K562 (cell line): ENCODE results near the gene CNTRL. TPM values are rescaled to one million over a fixed set of nuclear protein-coding genes. Genes with fewer than 3 reads are reported as not detected.

Source experiments
- ATAC-seq: fragments of 200-7000 bp; cut with Tn5 transposase; 3 replicates; pipeline ENCODE4 v1.9.1; 2020; ENCODE audit warnings: moderate library complexity
- BruUV-seq: library from RNA; stranded (reverse); fragments of 400-500 nt; replicated peaks from 2 replicates; lab custom pipeline; 2021; lab: Mats Ljungman, UMichigan
- CTCF ChIA-PET: fragments of 300-600 bp; formaldehyde crosslinking; extraction: SDS; loops from one replicate; lab custom pipeline; 2021; ENCODE audit warnings: low intra/inter-chr PET ratio; lab: Yijun Ruan, JAX
- POLR2A ChIA-PET: fragments of 300-600, 350-650 bp; sonication (Branson Sonifier 250); formaldehyde crosslinking; extraction: SDS; loops from one replicate; lab custom pipeline; 2021; ENCODE audit warnings: antibody characterized with exemption, inconsistent platforms; lab: Yijun Ruan, JAX
- DNase-seq, 4 experiments: peaks; one replicate each; pipeline versions ENCODE4 v3.0.0 to v3.0.0-alpha.2; 2011 to 2018; ENCODE audit warnings: low spot score in 3 of 4, mixed read lengths in 3 of 4; ENCODE audit errors: extremely low read depth in 1 of 4
- FAIRE-seq: peaks from 2 replicates; lab custom pipeline; 2011; peaks lifted over from hg19 to GRCh38; lab: Jason Lieb, UNC
- H2AFZ ChIP-seq: 2 replicates; pipeline ENCODE4 v1.6.0; 2011; ENCODE audit warnings: low read depth, low read length, control low read depth, inconsistent platforms
- H3K27ac ChIP-seq: fragments of 200-600 bp; 3 replicates; pipeline ENCODE4 v1.8.0; 2011; ENCODE audit warnings: low read depth, mild to moderate bottlenecking, control low read depth, inconsistent platforms, low read length, moderate library complexity, mixed read lengths; ENCODE audit errors: extremely low read depth
- H3K27me3 ChIP-seq, 2 experiments: fragments of 300-600 bp in 1 of 2; 2 replicates in 1 of 2; 3 replicates in 1 of 2; pipeline versions ENCODE4 v1.6.0 to v1.8.0; 2011; ENCODE audit warnings: inconsistent platforms in 2 of 2, low read length in 2 of 2, mild to moderate bottlenecking in 1 of 2, mixed read lengths in 1 of 2, moderate library complexity in 1 of 2; ENCODE audit not compliant: control insufficient read depth in 2 of 2, insufficient read depth in 2 of 2
- H3K36me3 ChIP-seq: fragments of 300-600 bp; 3 replicates; pipeline ENCODE4 v1.8.0; 2011; ENCODE audit warnings: mild to moderate bottlenecking, low read length, inconsistent platforms; ENCODE audit not compliant: control insufficient read depth, insufficient read depth
- H3K4me1 ChIP-seq, 2 experiments: fragments of 200-600 bp in 1 of 2; replicated peaks in 1 of 2; 2 replicates in 1 of 2; 3 replicates in 1 of 2; pipeline versions ENCODE4 v1.5.1 to v1.8.0; 2011; ENCODE audit warnings: inconsistent platforms in 2 of 2, low read length in 2 of 2, mild to moderate bottlenecking in 1 of 2, mixed read lengths in 1 of 2, moderate library complexity in 1 of 2; ENCODE audit not compliant: control insufficient read depth in 2 of 2, insufficient read depth in 2 of 2
- H3K4me2 ChIP-seq: 2 replicates; pipeline ENCODE4 v1.6.1; 2011; ENCODE audit warnings: low read length, control low read depth, inconsistent platforms, mixed read lengths; ENCODE audit not compliant: insufficient read depth
- H3K4me3 ChIP-seq: fragments of 200-600 bp; sonication (generic), shearing (Covaris generic); 2 replicates; pipeline ENCODE4 v1.5.1; 2016; ENCODE audit warnings: control low read depth, inconsistent platforms
- H3K79me2 ChIP-seq: fragments of 200-600 bp; 3 replicates; pipeline ENCODE4 v1.8.0; 2011; ENCODE audit warnings: low read length, inconsistent platforms; ENCODE audit not compliant: control insufficient read depth, insufficient read depth
- H3K9ac ChIP-seq, 2 experiments: 2 replicates each; pipeline versions ENCODE4 v1.6.0 to v1.6.1; 2011; ENCODE audit warnings: low read depth in 2 of 2, low read length in 2 of 2, control low read depth in 1 of 2, inconsistent platforms in 1 of 2, mild to moderate bottlenecking in 1 of 2, mixed read lengths in 1 of 2; ENCODE audit not compliant: insufficient read depth in 1 of 2
- H3K9me1 ChIP-seq: one replicate; pipeline ENCODE4 v1.6.0; 2011; ENCODE audit warnings: inconsistent platforms, mild to moderate bottlenecking, low read length, moderate library complexity; ENCODE audit not compliant: control insufficient read depth, insufficient read depth
- H3K9me3 ChIP-seq: replicated peaks from 2 replicates; pipeline ENCODE4 v1.5.1; 2011; ENCODE audit warnings: low read depth, low read length, inconsistent platforms; ENCODE audit not compliant: control insufficient read depth, insufficient read depth
- H4K20me1 ChIP-seq: replicated peaks from 2 replicates; pipeline ENCODE4 v1.6.1; 2011; ENCODE audit warnings: low read length, inconsistent platforms, mixed read lengths; ENCODE audit not compliant: control insufficient read depth, insufficient read depth
- CBX5 ChIP-seq: IDR thresholded peaks from 2 replicates; pipeline ENCODE4 v1.6.1; 2014; ENCODE audit warnings: low read depth, borderline replicate concordance
- HNRNPUL1 ChIP-seq: fragments of 200-400 bp; formaldehyde crosslinking; IDR thresholded peaks from 2 replicates; pipeline ENCODE4 v1.6.1; 2017; ENCODE audit warnings: low read length
- NR0B1 ChIP-seq: fragments of 450-650 bp; IDR thresholded peaks from one replicate; pipeline ENCODE4 v1.6.1; 2018; ENCODE audit warnings: mild to moderate bottlenecking, moderate library complexity; ENCODE audit not compliant: partially characterized antibody
- SRSF9 ChIP-seq: fragments of 200-400 bp; formaldehyde crosslinking; IDR thresholded peaks from 2 replicates; pipeline ENCODE4 v1.6.1; 2017; ENCODE audit warnings: low read depth, low read length, borderline replicate concordance
- TSC22D4 ChIP-seq: fragments of 450-650 bp; IDR thresholded peaks from 2 replicates; pipeline ENCODE4 v1.6.1; 2016; ENCODE audit warnings: missing genetic modification characterization, missing biosample characterization, control low read depth
- WGBS: fragments of 100-300 bp; shearing (Covaris generic); methylation state at CpG from one replicate; pipeline ENCODE4 v1.1.6; 2016; ENCODE audit warnings: low coverage, mixed read lengths; ENCODE audit not compliant: insufficient coverage; ENCODE audit errors: missing lambda C conversion rate; 5-methylcytosine and 5-hydroxymethylcytosine counted together
- in situ Hi-C: fragments of 300-500 bp; cut with MboI; formaldehyde crosslinking; loops from 4 replicates; pipeline ENCODE4 v1.15.0; 2018; ENCODE audit warnings: inconsistent platforms, mixed read lengths
- intact Hi-C: fragments of 100-400 bp; cut with micrococcal nuclease; formaldehyde crosslinking; loops from 2 replicates; pipeline ENCODE4 v1.14.2; 2022
- polyA plus RNA-seq, 8 experiments: library from polyadenylated mRNA; depleted of rRNA in 4 of 8; stranded (reverse) in 5 of 8; unstranded in 3 of 8; fragments of >200 nt; fragmentation: Nextera tagmentation in 2 of 8; fragmentation: Illumina TruSeq in 1 of 8; extraction: Ambion mirVana in 2 of 8; extraction: Trizol in 1 of 8; gene quantifications; 2 replicates each; pipeline versions ENCODE4 v1.2.1 to v1.2.3, GENCODE V29; 2011 to 2014; ENCODE audit warnings: inconsistent platforms in 1 of 8, missing spikeins in 1 of 8
- total RNA-seq, 7 experiments: library from RNA; depleted of rRNA in 6 of 7; stranded (reverse); fragments of >200 nt in 6 of 7; fragmentation: Illumina TruSeq in 2 of 7; extraction: Trizol in 2 of 7; gene quantifications; 2 replicates each; pipeline versions ENCODE4 v1.2.1 to v1.2.3, GENCODE V29; 2011 to 2021; ENCODE audit warnings: low replicate concordance in 1 of 7

Gene CNTRL
- total and polyA plus RNA-seq, 9 of the 15 experiments (the other 6 are each of a cell fraction or from before 2014, with no cell fraction given), result 9.2 to 28.9 (median 20.5) TPM

- H2AFZ ChIP-seq, result no peak overlapping the region
- peaks cover 0 to 6% of the 10 kb centered on the region in 2 experiments; a peak in 2 of 5 replicates for H3K4me1 ChIP-seq
- H3K9me3 ChIP-seq, result no peaks in the 10 kb centered on the region
- H4K20me1 ChIP-seq, result no peaks in the 10 kb centered on the region
- peaks cover 6% of the 10 kb centered on the region; the same call in 2 of the 3 replicates for H3K79me2 ChIP-seq
- no peak overlapping the region for H3K4me2 ChIP-seq
- in situ Hi-C loops (no loop called here), intact Hi-C loops (loop anchor here (1.0 kb wide), 1 partner anchor 36 kb away; no protein-coding TSS in a partner anchor)
- no peak overlapping the region for H3K27ac ChIP-seq
- H3K27me3 ChIP-seq, result no peaks in the 10 kb centered on the region
- BruUV-seq, result no TSS peak
- WGBS, result 32% methylated on average over 8 of the region's 8 CpGs
- no peaks in the 10 kb centered on the region for H3K36me3 ChIP-seq
- no peak for FAIRE-seq
- ChIA-PET POLR2A (no interaction called here), CTCF (interaction anchor here (0.6 kb wide), 1 partner anchor 699 kb away, joined by 3 read pairs; no protein-coding TSS in a partner anchor)
- no peak overlapping the region for H3K9ac ChIP-seq
- H3K9me1 ChIP-seq, result no peaks in the 10 kb centered on the region
- TF ChIP-seq HNRNPUL1, result no peak
- no peak for TF ChIP-seq CBX5
- TF ChIP-seq TSC22D4 (tag), result no peak
- TF ChIP-seq NR0B1, result no peak
- TF ChIP-seq SRSF9, result no peak
- DNase-seq, result no peak
- no peak overlapping the region for H3K4me3 ChIP-seq
- no peak for ATAC-seq
Measured at GRCh38 chr9:121206516-121207370, 132.0 kb downstream of the CNTRL start.
